Activated T-cell treated with anti-CD3 and anti-CD28 coated beads, Interleukin-2, amount 50 U/mL, for 72 hours (primary cell): ENCODE results near the gene PRR7. TPM values are rescaled to one million over a fixed set of nuclear protein-coding genes. Genes with fewer than 3 reads are reported as not detected.
"Not testable (repeated sequence)": the region's sequence is repeated elsewhere in the genome, so short reads cannot be mapped to it uniquely, and the experiment has no call there.

Experiments
- ATAC-seq, 2 donors: fragments of 150-1000 bp; cut with Tn5 transposase; replicated peaks in 1 of 2; 2 replicates each; pipeline ENCODE4 v1.10.0; 2021; ENCODE audit warnings: moderate library complexity in 2 of 2, mild to moderate bottlenecking in 1 of 2
- DNase-seq, 2 donors: peaks; one replicate each; pipeline ENCODE4 v3.0.0; 2021 to 2022; ENCODE audit warnings: mixed read lengths in 1 of 2
- H3K27ac Mint-ChIP-seq: one replicate; pipeline ENCODE4 v1.8.0; 2022; ENCODE audit warnings: mild to moderate bottlenecking, moderate library complexity, mixed read lengths
- H3K27me3 Mint-ChIP-seq: one replicate; pipeline ENCODE4 v1.8.0; 2022; ENCODE audit warnings: low read depth, mixed read lengths
- H3K36me3 Mint-ChIP-seq, 2 donors: one replicate each; pipeline ENCODE4 v1.8.0; 2022; ENCODE audit warnings: mixed read lengths in 2 of 2, mild to moderate bottlenecking in 1 of 2; ENCODE audit not compliant: insufficient read depth in 2 of 2
- H3K4me1 Mint-ChIP-seq: one replicate; pipeline ENCODE4 v1.8.0; 2022; ENCODE audit warnings: low read depth, mixed read lengths
- H3K4me3 Mint-ChIP-seq, 2 donors: one replicate each; pipeline ENCODE4 v1.8.0; 2022; ENCODE audit warnings: mild to moderate bottlenecking in 2 of 2, mixed read lengths in 2 of 2, moderate library complexity in 2 of 2
- H3K9me3 Mint-ChIP-seq, 2 donors: one replicate each; pipeline ENCODE4 v1.8.0; 2022; ENCODE audit warnings: mixed read lengths in 2 of 2
- total RNA-seq, 2 donors: library from RNA; stranded (reverse); gene quantifications; one replicate each; pipeline ENCODE4 v1.2.3, GENCODE V29; 2022

Gene PRR7
- total RNA-seq, 2 donors from 2014 or later, result 12.1 to 16.0 TPM

DNA sequence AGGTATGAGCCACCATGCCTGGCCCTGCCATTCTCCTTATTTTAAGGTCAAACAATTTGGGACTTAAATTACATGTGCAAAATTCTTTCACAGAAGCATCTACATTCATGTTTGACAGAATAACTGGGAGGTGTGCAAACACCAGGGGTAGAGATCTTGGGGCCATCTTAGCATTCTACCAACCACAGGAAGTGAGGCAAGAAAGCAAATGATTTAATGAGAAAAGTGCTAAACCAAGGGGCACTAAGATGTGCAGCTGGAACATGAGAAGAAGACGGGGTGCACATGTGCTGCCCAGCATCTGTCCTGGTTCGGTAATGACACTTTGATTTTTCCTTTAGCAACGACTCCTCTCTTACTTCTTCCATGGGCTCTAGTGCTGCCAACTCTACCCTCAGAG lies 36.0 kb upstream of the PRR7 start:
- H3K27ac Mint-ChIP-seq, result no peak overlapping the region
- H3K4me3 Mint-ChIP-seq, result no peak overlapping the region
- DNase-seq (no peak), ATAC-seq (no peak)
- H3K9me3 Mint-ChIP-seq, result no peaks in the 10 kb centered on the region
- H3K36me3 Mint-ChIP-seq, result no peaks in the 10 kb centered on the region
- H3K4me1 Mint-ChIP-seq, result peaks cover 36% of the 10 kb centered on the region
- no peaks in the 10 kb centered on the region for H3K27me3 Mint-ChIP-seq

DNA sequence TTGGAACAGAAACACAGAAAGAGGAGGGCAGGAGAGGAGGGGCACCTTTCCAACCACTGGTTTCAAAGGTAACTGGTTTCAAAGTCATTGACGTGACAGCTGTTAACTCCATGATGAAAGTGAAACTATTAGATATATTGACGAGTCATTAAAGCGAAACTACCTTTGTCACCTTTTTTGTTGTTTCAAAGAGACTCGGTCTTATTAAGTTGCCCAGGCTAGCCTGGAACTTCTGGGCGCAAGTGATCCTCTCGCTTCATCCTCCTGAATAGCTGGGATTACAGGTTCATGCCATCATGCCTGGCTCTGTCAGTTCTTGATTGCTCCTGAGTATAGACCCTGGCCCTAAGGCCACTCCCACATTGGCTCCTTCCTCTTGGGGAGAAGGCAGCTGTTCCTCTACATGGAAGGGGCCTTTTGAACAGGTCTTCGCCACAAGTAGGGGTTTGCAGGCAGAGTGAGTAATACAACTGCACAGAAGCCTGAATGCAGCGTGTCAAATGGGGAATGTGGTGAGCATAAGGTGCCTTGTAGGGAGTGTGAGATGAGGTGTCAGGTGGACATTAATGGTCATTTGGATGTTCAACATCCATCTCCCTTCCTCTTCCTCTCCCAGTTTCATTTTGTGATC lies 33.9 kb upstream of the PRR7 start:
- Mint-ChIP-seq H3K4me3 (peak overlapping the region; percentile 14 to 45), H3K9me3 (no peaks in the 10 kb centered on the region), H3K27ac (no peak overlapping the region), H3K27me3 (no peaks in the 10 kb centered on the region), H3K4me1 (peaks cover 38% of the 10 kb centered on the region), H3K36me3 (no peaks in the 10 kb centered on the region)
- peak in 1 of 2 donors; percentile 39 for DNase-seq
- ATAC-seq, result peak; percentile 80 to 96

DNA sequence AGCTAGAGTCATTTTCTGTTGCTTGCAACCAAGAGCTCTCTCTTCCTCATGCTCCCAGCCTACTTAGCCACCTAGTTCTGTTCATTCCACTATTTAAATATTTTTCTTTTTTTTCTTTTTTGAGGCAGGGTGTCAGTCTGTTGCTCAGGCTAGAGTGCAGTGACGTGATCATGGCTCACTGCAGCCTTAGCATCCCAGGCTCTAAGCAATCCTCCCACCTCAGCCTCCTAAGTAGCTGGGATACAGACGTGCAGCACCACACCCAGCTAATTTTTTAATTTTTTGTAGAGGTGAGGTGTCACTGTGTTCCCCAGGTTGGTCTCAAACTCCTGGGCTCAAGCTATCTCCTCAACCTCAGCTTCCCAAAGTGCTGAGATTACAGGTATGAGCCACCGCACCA lies 32.1 kb upstream of the PRR7 start:
- DNase-seq (no peak), ATAC-seq (no peak)
- H3K4me1 Mint-ChIP-seq, result peaks cover 38% of the 10 kb centered on the region
- H3K4me3 Mint-ChIP-seq, result no peak overlapping the region
- no peak overlapping the region for H3K27ac Mint-ChIP-seq
- H3K9me3 Mint-ChIP-seq, result no peaks in the 10 kb centered on the region
- no peaks in the 10 kb centered on the region for H3K27me3 Mint-ChIP-seq
- H3K36me3 Mint-ChIP-seq, result no peaks in the 10 kb centered on the region

DNA sequence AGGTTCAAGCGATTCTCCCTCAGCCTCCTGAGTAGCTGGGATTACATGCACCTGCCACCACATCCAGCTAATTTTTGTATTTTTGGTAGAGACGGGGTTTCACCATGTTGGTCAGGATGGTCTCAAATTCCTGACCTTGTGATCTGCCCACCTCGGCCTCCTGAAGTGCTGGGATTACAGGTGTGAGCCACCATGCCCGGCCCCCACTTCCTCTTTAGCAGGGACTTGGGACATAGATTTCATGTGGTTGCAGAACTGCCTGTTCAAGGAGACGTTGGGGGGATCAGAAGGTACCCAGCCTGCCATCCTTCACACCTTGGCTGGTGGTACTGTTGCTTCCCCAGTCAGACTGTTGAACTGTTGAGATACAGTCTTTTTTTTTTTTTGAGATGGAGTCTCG lies 29.5 kb upstream of the PRR7 start:
- H3K27ac Mint-ChIP-seq, DNase-seq, ATAC-seq, H3K4me3 Mint-ChIP-seq, H3K9me3 Mint-ChIP-seq, H3K36me3 Mint-ChIP-seq, H3K27me3 Mint-ChIP-seq: not testable (repeated sequence)
- peaks cover 24% of the 10 kb centered on the region for H3K4me1 Mint-ChIP-seq

DNA sequence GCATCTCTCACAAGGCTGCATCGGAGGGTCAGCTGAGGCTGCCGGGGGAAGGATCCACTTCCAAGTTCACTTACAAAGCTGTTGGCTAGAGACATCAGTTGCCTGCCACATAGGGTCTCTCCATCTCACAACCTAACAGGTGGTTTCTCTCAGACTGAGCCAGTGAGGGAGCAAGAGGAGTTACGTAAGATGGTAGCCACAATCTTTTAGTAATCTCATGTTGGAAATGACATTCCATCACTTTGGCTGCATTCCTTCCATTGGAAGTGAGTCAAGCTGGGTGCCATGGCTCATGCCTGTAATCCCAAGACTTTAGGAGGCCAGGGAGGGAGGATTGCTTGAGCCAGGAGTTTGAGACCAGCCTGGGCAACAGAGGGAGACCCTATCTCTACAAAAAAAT lies 27.6 kb upstream of the PRR7 start:
- DNase-seq (no peak), ATAC-seq (no peak)
- H3K27ac Mint-ChIP-seq, result no peak overlapping the region
- H3K9me3 Mint-ChIP-seq, result no peaks in the 10 kb centered on the region
- H3K27me3 Mint-ChIP-seq, result no peaks in the 10 kb centered on the region
- H3K4me1 Mint-ChIP-seq, result peaks cover 9% of the 10 kb centered on the region
- H3K4me3 Mint-ChIP-seq, result no peak overlapping the region
- H3K36me3 Mint-ChIP-seq, result no peaks in the 10 kb centered on the region

DNA sequence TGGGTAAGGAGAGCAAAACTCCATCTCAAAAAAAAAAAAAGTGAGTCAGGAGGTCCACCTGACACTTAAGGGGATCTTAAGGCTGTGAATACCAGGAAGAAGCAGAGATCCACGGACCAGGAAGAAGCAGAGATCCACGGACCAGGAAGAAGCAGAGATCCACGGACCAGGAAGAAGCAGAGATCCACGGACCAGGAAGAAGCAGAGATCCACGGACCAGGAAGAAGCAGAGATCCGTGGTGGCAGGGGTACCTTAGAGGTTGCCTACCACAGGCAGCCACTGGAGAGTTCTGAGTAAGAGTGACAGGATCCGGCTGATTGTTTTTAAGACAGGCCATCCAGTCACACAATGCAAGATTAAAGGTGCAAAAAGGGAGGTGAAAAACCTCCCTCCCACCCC lies 26.1 kb upstream of the PRR7 start:
- not testable (repeated sequence) for H3K27ac Mint-ChIP-seq

DNA sequence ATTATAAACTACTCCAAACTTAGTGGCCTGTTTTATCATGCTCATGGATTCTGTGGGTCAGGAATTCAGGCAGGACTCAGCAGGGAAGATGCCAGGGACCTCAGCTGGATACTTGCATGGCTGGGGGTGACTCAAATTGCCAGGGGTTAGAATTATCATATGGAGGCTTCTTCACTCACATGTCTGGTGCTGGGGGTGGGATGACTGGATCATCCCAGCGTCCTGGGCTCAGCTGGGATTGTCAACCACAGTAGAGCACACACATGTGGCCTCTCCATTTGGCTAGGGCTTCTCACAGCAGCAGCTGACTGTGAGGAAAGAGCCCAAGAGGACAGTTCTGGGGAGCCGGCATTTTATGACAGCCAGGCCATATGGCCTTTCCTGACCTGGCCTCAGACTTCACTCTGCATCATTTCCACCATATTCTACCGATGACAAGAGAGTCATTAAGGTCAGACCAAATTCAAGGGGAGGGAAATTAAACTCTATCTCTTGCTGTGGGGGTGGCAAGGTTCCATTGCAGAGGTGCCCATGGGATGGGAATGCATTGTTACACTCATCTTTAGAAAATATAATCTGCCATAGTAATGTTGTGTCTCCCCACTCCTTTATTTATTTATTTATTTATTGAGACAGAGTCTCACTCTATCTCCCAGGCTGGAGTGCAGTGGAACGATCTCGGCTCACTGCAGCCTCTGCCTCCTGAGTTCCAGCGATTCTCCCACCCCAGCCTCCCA lies 25.4 kb upstream of the PRR7 start:
- Mint-ChIP-seq H3K4me1 (peaks cover 12% of the 10 kb centered on the region), H3K4me3 (no peak overlapping the region), H3K9me3 (no peaks in the 10 kb centered on the region), H3K27ac (no peak overlapping the region), H3K27me3 (no peaks in the 10 kb centered on the region), H3K36me3 (no peaks in the 10 kb centered on the region)
- ATAC-seq, result no peak
- no peak for DNase-seq

More for the DNA sequence above, 26.1 kb upstream of the PRR7 start:
- not testable (repeated sequence) for H3K36me3 Mint-ChIP-seq, H3K9me3 Mint-ChIP-seq, H3K27me3 Mint-ChIP-seq, H3K4me3 Mint-ChIP-seq, DNase-seq, ATAC-seq
- H3K4me1 Mint-ChIP-seq, result peaks cover 10% of the 10 kb centered on the region

DNA sequence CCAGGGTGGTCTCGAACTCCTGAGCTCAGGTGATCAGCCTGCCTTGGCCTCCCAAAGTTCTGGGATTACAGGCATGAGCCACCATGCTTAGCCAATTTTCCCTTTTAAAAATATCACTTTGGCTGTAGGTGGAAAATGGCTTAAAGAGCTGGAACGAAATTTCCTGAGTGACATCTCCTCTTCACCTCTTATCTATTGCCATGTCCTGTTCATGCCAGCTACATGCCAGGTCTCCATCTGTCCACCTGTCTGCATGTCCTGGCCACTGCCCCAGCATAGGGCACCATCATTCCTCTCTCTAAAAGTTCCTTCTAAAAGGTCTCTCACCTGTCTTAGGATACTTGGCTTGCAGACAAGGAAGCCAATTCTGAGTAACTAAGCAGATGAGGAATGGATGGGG lies 22.9 kb upstream of the PRR7 start:
- Mint-ChIP-seq H3K4me3 (no peak overlapping the region), H3K9me3 (no peaks in the 10 kb centered on the region), H3K27me3 (no peaks in the 10 kb centered on the region), H3K27ac (no peak overlapping the region), H3K36me3 (peaks cover 2 to 3% of the 10 kb centered on the region in 2 donors), H3K4me1 (peaks cover 20% of the 10 kb centered on the region)
- ATAC-seq (no peak), DNase-seq (no peak)

DNA sequence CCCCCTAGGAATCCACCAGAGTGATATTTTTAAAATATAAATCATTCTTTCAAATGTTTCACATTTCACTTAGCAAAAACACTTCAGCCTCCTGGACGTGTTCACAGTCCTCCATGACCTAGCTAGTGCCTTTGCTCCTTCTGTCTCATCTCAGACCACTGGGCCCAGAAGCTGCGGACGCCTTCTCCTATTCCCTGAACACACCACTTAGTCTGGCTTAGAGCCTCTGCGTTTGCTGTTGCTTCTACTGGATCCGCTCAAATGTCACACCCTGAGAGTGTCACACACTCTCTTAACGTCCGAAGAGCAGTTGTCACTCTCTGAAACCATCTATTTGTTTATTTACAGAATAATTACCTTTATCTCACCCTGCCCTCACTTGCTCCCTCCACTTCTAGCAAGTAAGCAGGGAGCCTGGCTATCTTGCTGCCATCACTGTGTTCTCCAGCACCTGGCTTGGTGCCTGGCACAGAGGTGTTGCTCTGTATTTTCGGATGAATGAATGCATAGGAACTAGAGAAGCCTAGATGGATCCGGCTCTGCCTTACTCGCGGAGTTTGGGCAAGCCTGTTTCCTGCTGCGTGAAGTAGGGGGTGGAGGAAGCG lies 21.3 kb upstream of the PRR7 start:
- ATAC-seq (no peak), DNase-seq (no peak)
- H3K36me3 Mint-ChIP-seq, result peaks cover 2 to 6% of the 10 kb centered on the region in 2 donors
- no peaks in the 10 kb centered on the region for H3K9me3 Mint-ChIP-seq
- H3K4me1 Mint-ChIP-seq, result peaks cover 37% of the 10 kb centered on the region
- H3K4me3 Mint-ChIP-seq, result peak overlapping the region; percentile 81 to 88
- H3K27me3 Mint-ChIP-seq, result no peaks in the 10 kb centered on the region
- H3K27ac Mint-ChIP-seq, result peak overlapping the region; percentile 86

DNA sequence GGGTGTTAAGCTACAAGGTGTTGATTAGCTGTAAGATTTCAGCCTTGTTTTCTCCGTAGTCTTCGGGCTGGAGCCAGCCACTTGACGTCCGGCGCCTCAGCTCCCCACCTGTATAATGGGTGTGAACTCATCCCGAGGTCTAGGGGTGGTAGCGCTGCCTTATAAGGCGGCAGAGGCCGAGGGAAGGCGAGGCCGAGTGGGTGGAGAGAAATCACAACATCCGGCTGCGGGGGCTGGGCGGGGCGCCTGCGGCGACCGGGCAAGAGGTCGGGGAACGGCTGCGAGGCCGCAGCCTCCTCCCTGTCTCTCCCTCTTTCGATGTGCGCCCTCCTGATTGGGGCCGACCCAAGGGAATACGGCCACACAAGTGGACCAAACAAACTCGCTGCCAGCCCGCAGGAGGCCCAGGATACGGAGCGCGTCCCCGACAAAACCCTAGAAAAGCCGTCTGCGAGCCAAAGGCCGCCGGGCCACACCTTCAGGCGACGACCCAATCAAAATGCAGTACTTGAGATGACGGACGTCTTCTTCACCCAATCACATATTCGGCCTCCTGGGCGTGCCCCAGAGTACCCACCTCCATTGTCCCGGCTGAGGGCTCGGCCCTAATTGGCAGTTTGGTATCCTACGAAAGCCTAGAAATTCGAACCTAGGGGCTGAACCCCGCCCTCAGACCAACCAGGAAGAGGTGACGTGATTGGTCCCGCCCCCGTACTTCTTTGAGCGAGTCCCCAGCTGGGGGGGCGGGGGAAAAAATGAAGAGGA lies 20.6 kb upstream of the PRR7 start:
- peaks cover 43% of the 10 kb centered on the region for H3K4me1 Mint-ChIP-seq
- peak; percentile 79 to 80 for ATAC-seq
- H3K9me3 Mint-ChIP-seq, result no peaks in the 10 kb centered on the region
- H3K27me3 Mint-ChIP-seq, result no peaks in the 10 kb centered on the region
- H3K4me3 Mint-ChIP-seq, result peak overlapping the region; percentile 81 to 88
- peak overlapping the region; percentile 86 for H3K27ac Mint-ChIP-seq
- peak; percentile 100 for DNase-seq
- peaks cover 2 to 7% of the 10 kb centered on the region in 2 donors for H3K36me3 Mint-ChIP-seq

DNA sequence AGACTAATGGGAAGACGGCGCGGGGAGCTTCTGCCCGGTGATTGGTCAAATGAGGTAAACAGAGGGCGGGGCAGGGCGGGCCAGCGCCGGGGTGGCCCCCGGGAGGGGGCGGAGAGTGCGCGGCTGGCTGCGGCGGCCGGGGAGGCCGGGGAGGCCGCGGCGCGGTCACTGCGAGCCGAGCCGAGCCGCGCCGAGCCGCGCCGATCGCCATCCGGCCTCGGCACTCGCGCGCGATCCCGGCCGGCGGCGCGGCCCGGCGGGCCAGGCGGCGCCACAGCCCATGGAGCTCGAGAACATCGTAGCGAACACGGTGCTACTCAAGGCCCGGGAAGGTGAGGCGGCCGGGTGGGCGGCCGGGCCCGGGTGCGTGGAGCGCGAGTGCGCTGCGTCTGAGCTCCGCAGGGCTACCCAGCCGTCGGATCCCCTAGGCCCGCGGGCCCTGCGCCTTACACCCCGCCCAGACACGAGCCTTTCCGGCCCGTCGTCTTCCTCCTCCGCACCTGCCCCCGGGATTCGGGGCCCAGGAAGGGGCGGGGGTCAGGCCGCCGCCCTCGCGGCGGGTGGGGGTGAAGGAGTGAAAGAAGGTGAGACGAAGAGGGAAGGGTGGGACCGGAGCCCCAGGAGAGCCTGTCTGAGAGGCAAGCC lies 19.9 kb upstream of the PRR7 start, which contains the start of gene GRK6:
GRK6 (plus strand) TSS at position 111 of the 645 bp plus-strand sequence; CDS start at position 281, 170 bp downstream.
- H3K27ac Mint-ChIP-seq, result peak within 1 kb of the TSS; percentile 86
- H3K36me3 Mint-ChIP-seq, result peaks cover 2 to 9% of the 10 kb centered on the region in 2 donors
- H3K4me3 Mint-ChIP-seq, result peak within 1 kb of the TSS; percentile 93 to 95
- ATAC-seq, result peak; percentile 6 to 61
- no peaks in the 10 kb centered on the region for H3K9me3 Mint-ChIP-seq
- no peaks in the 10 kb centered on the region for H3K27me3 Mint-ChIP-seq
- peaks cover 50% of the 10 kb centered on the region for H3K4me1 Mint-ChIP-seq
- peak; percentile 74 to 78 for DNase-seq

DNA sequence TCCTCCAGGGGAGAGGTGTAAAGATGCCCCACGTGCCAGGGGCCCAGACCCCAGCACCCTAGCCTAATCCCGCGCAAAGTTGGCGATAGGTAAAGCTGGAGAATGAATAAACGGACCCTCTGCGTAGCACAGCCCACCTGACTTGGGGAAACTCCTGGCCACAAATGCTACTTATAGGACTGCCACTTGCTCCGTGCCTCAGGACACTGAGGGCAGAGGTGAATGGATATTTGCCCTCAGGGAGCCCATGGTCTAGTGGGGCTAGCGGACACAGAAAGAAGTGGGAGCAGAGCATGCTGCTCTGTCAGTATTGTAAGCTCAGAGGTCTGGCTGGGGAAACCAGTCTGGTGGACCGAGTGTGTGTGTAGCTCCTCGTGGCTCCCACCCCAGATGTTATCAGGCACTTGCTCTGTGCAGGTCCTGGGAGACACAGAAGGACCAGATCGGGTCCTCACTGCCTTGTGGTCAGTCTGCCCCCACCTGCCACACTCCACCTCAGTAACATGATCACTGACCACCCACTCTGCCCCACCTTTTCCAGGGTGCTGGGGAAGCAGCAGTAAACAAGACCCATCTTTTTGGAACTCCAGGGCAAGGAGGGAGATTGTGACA lies 19.3 kb upstream of the PRR7 start:
- Mint-ChIP-seq H3K27me3 (no peaks in the 10 kb centered on the region), H3K27ac (peak overlapping the region; percentile 81), H3K4me3 (peak overlapping the region; percentile 93 to 95), H3K36me3 (peaks cover 4 to 9% of the 10 kb centered on the region in 2 donors), H3K9me3 (no peaks in the 10 kb centered on the region), H3K4me1 (peaks cover 55% of the 10 kb centered on the region)
- DNase-seq (no peak), ATAC-seq (no peak)
